WTC11 (cell line): ENCODE measurements around the gene KIAA1755. TPM values are rescaled to one million over a fixed set of nuclear protein-coding genes. Genes with fewer than 3 reads are reported as not detected.

Experiments used
- ATAC-seq: fragments of 200-7000 bp; cut with Tn5 transposase; 2 replicates; pipeline ENCODE4 v1.10.0; 2021; ENCODE audit warnings: mild to moderate bottlenecking, moderate library complexity
- CTCF ChIA-PET: fragments of 300-600 bp; sonication (Branson Sonifier 250); formaldehyde crosslinking; loops from one replicate; lab custom pipeline; 2021; ENCODE audit warnings: antibody characterized with exemption; lab: Charles Lee
- POLR2A ChIA-PET: fragments of 350-600 bp; sonication (Branson Sonifier 250); formaldehyde crosslinking; loops from one replicate; lab custom pipeline; 2021; ENCODE audit warnings: antibody characterized with exemption; lab: Charles Lee
- DNase-seq: peaks from one replicate; pipeline ENCODE4 v3.0.0; 2021; ENCODE audit warnings: low spot score
- H3K27ac Mint-ChIP-seq: 2 replicates; pipeline ENCODE4 v1.8.0; 2021; ENCODE audit warnings: mixed read lengths
- H3K27me3 Mint-ChIP-seq: 2 replicates; pipeline ENCODE4 v1.8.0; 2021; ENCODE audit warnings: low read depth, mild to moderate bottlenecking, moderate library complexity, mixed read lengths
- H3K36me3 Mint-ChIP-seq: 2 replicates; pipeline ENCODE4 v1.8.0; 2021; ENCODE audit warnings: mixed read lengths
- H3K4me1 Mint-ChIP-seq: 2 replicates; pipeline ENCODE4 v1.8.0; 2022; ENCODE audit warnings: mixed read lengths
- H3K4me3 Mint-ChIP-seq: 2 replicates; pipeline ENCODE4 v1.8.0; 2021; ENCODE audit warnings: mild to moderate bottlenecking, moderate library complexity, mixed read lengths
- H3K9me3 Mint-ChIP-seq: 2 replicates; pipeline ENCODE4 v1.8.0; 2021; ENCODE audit warnings: mixed read lengths
- ATF2 ChIP-seq: sonication (generic); formaldehyde crosslinking; IDR thresholded peaks from 2 replicates; pipeline ENCODE4 v1.8.1; 2022; ENCODE audit warnings: low read depth, missing genetic modification reagents, borderline replicate concordance
- CREB1 ChIP-seq: sonication (generic); formaldehyde crosslinking; IDR thresholded peaks from 2 replicates; pipeline ENCODE4 v1.8.0; 2023; ENCODE audit warnings: mild to moderate bottlenecking, missing genetic modification reagents
- ERG ChIP-seq: fragments of 250-450 bp; sonication (Bioruptor Pico); IDR thresholded peaks from 2 replicates; pipeline ENCODE4 v1.8.0; 2021; ENCODE audit warnings: mild to moderate bottlenecking
- FOXJ3 ChIP-seq: sonication (generic); formaldehyde crosslinking; IDR thresholded peaks from 2 replicates; pipeline ENCODE4 v1.9.0; 2021; ENCODE audit warnings: missing genetic modification reagents, mild to moderate bottlenecking, borderline replicate concordance
- FOXP1 ChIP-seq: sonication (generic); formaldehyde crosslinking; IDR thresholded peaks from 2 replicates; pipeline ENCODE4 v1.8.0; 2022; ENCODE audit warnings: missing genetic modification reagents, mild to moderate bottlenecking, moderate library complexity, borderline replicate concordance
- HMGA2 ChIP-seq: fragments of 250-450 bp; sonication (Bioruptor Pico); IDR thresholded peaks from 2 replicates; pipeline ENCODE4 v1.4.0; 2021; ENCODE audit warnings: mild to moderate bottlenecking, moderate library complexity
- MAX ChIP-seq: sonication (generic); formaldehyde crosslinking; IDR thresholded peaks from 2 replicates; pipeline ENCODE4 v1.8.0; 2022; ENCODE audit warnings: mild to moderate bottlenecking, missing genetic modification reagents
- NFE2L1 ChIP-seq: sonication (generic); formaldehyde crosslinking; IDR thresholded peaks from 2 replicates; pipeline ENCODE4 v1.8.1; 2023; ENCODE audit warnings: missing genetic modification reagents
- NFYB ChIP-seq: sonication (generic); formaldehyde crosslinking; conservative IDR thresholded peaks from 2 replicates; pipeline ENCODE4 v1.8.0; 2022; ENCODE audit warnings: low read depth, missing genetic modification reagents
- PRDM15 ChIP-seq: sonication (generic); formaldehyde crosslinking; IDR thresholded peaks from 2 replicates; pipeline ENCODE4 v1.8.0; 2022; ENCODE audit warnings: missing genetic modification reagents
- SOX15 ChIP-seq: fragments of 250-450 bp; sonication (Bioruptor Pico); IDR thresholded peaks from 2 replicates; pipeline ENCODE4 v1.9.0; 2021; ENCODE audit warnings: mild to moderate bottlenecking
- TEAD4 ChIP-seq: sonication (generic); formaldehyde crosslinking; IDR thresholded peaks from 2 replicates; pipeline ENCODE4 v1.8.0; 2022; ENCODE audit warnings: mild to moderate bottlenecking, missing genetic modification reagents
- ZBTB43 ChIP-seq: sonication (generic); formaldehyde crosslinking; IDR thresholded peaks from 2 replicates; pipeline ENCODE4 v1.8.1; 2023; ENCODE audit warnings: mild to moderate bottlenecking, missing genetic modification reagents
- ZMAT4 ChIP-seq: fragments of 250-450 bp; sonication (Bioruptor Pico); IDR thresholded peaks from 2 replicates; pipeline ENCODE4 v1.9.0; 2021; ENCODE audit warnings: mild to moderate bottlenecking
- ZNF219 ChIP-seq: sonication (generic); formaldehyde crosslinking; IDR thresholded peaks from 2 replicates; pipeline ENCODE4 v1.8.0; 2023; ENCODE audit warnings: missing genetic modification reagents, mild to moderate bottlenecking, borderline replicate concordance
- ZNF232 ChIP-seq: sonication (generic); formaldehyde crosslinking; IDR thresholded peaks from 2 replicates; pipeline ENCODE4 v1.8.0; 2022; ENCODE audit warnings: mild to moderate bottlenecking, missing genetic modification reagents
- ZNF396 ChIP-seq: fragments of 250-450 bp; sonication (Bioruptor Pico); IDR thresholded peaks from 2 replicates; pipeline ENCODE4 v1.8.0; 2021; ENCODE audit warnings: mild to moderate bottlenecking, moderate library complexity, borderline replicate concordance
- ZNF671 ChIP-seq: fragments of 250-450 bp; sonication (Bioruptor Pico); IDR thresholded peaks from 2 replicates; pipeline ENCODE4 v1.8.0; 2021; ENCODE audit warnings: mild to moderate bottlenecking
- total RNA-seq: library from RNA; stranded (reverse); gene quantifications from 3 replicates; pipeline ENCODE4 v1.2.3, GENCODE V29; 2021

KIAA1755 gene
- total RNA-seq, 1 experiment from 2014 or later = 0.50 TPM

GRCh38 chr20:38300438-38300837, 39.9 kb upstream of the KIAA1755 start (continued):
- no peak for TF ChIP-seq MAX
- no peak for TF ChIP-seq ZNF219 (CRISPR knock-in tag)
- TF ChIP-seq NFYB = no peak
- no peak for TF ChIP-seq ZBTB43
- no peak for TF ChIP-seq ATF2 (CRISPR knock-in tag)
- no peak for TF ChIP-seq FOXJ3 (CRISPR knock-in tag)
- no peak for TF ChIP-seq SOX15 (CRISPR knock-in tag)
- no peak for TF ChIP-seq HMGA2 (CRISPR knock-in tag)

GRCh38 chr20:38299963-38300362, 39.4 kb upstream of the KIAA1755 start:
- Mint-ChIP-seq H3K36me3 (no peaks in the 10 kb centered on the region), H3K4me3 (no peak overlapping the region), H3K27ac (no peak overlapping the region), H3K4me1 (peaks cover 11% of the 10 kb centered on the region), H3K9me3 (no peaks in the 10 kb centered on the region), H3K27me3 (no peaks in the 10 kb centered on the region)
- peak; percentile 67 for ATAC-seq
- DNase-seq = no peak
- TF ChIP-seq ZNF671 = no peak
- TF ChIP-seq PRDM15 (CRISPR knock-in tag) = peak; percentile 47
- TF ChIP-seq TEAD4 (CRISPR knock-in tag) = no peak
- 0 out of 2 replicates have a peak, but pooled peaks have one; percentile 23 for TF ChIP-seq FOXP1 (CRISPR knock-in tag)
- no peak for TF ChIP-seq ZNF232 (CRISPR knock-in tag)
- no peak for TF ChIP-seq ERG
- peak; percentile 46; the same call in 1 of the 2 replicates for TF ChIP-seq MAX
- ChIA-PET CTCF (interaction anchor here (0.6 to 2.5 kb wide), 12 partner anchors 8 to 242 kb away, joined by 3 to 13 read pairs (median 5); no protein-coding TSS in a partner anchor), POLR2A (interaction anchor here (0.6 kb wide), 1 partner anchor 13 kb away, joined by 3 read pairs; no protein-coding TSS in a partner anchor)

GRCh38 chr20:38298768-38299288, 38.3 kb upstream of the KIAA1755 start:
- CTCF ChIA-PET = interaction anchor here (0.7 to 2.5 kb wide), 5 partner anchors 23 to 407 kb away, joined by 3 to 13 read pairs (median 4); no protein-coding TSS in a partner anchor
- ATAC-seq = no peak
- Mint-ChIP-seq H3K27ac (peak overlapping the region; percentile 84; the same call in 1 of the 2 replicates), H3K9me3 (no peaks in the 10 kb centered on the region), H3K4me1 (peaks cover 13% of the 10 kb centered on the region), H3K4me3 (no peak overlapping the region), H3K27me3 (no peaks in the 10 kb centered on the region), H3K36me3 (no peaks in the 10 kb centered on the region)
- TF ChIP-seq ZMAT4 (CRISPR knock-in tag) (no peak), NFE2L1 (CRISPR knock-in tag) (no peak), PRDM15 (CRISPR knock-in tag) (no peak), ZNF396 (CRISPR knock-in tag) (no peak), CREB1 (CRISPR knock-in tag) (no peak)
- POLR2A ChIA-PET = no interaction called here
- no peak for DNase-seq
